Gastroesophageal sphincter (tissue), 3 donors: ENCODE data around the gene ADORA2A.

Experiments used
- CTCF ChIP-seq, 4 experiments: fragments of 200-600 bp in 2 of 4; fragments of 450-650 bp in 2 of 4; sonication (generic) in 1 of 4; IDR thresholded peaks; one replicate each; pipeline ENCODE4 v1.5.1; 2017 to 2019; ENCODE audit warnings: antibody characterized with exemption in 4 of 4, mild to moderate bottlenecking in 2 of 4, moderate library complexity in 2 of 4
- EP300 ChIP-seq: sonication (generic); formaldehyde crosslinking; IDR thresholded peaks from one replicate; pipeline ENCODE4 v1.6.1; 2017; ENCODE audit warnings: antibody characterized with exemption, mild to moderate bottlenecking
- POLR2A ChIP-seq, 2 donors: fragments of 450-650 bp; IDR thresholded peaks; one replicate each; pipeline ENCODE4 v1.6.1; 2017; ENCODE audit warnings: antibody characterized with exemption in 2 of 2, mild to moderate bottlenecking in 2 of 2, moderate library complexity in 1 of 2
- POLR2AphosphoS5 ChIP-seq: sonication (generic); formaldehyde crosslinking; IDR thresholded peaks from one replicate; pipeline ENCODE4 v1.6.1; 2017; ENCODE audit warnings: antibody characterized with exemption

- no peak for TF ChIP-seq CTCF (IDR thresholded peaks at IDR 0.05)
- no peak for TF ChIP-seq POLR2A (IDR thresholded peaks at IDR 0.05)
- no peak for TF ChIP-seq EP300
- no peak for TF ChIP-seq POLR2AphosphoS5
Observed at GRCh38 chr22:24420977-24421343, 6.4 kb upstream of the ADORA2A start.
